Measurements from ENCODE around the gene TUBAL3.

Gene TUBAL3

DNA sequence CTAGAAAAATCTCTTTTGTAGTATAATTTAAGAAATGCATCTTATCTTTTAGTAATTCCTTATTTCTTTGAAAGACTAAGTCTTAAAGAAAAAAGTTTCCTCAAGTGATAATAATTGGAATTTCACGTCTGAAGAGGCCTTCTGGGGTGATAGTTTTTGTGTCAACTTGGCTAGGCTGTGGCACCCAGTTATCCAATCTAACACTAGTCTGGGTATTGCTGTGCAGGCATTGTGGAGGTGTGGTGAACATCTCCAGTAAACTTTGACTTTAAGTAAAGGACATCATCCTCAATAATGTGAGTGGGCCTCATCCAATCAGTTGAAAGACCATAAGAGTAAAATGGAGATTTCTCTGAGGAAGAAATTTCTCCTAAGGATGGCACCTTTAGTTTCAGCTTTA, 2.3 kb upstream of the TUBAL3 start:
- no peak for DNase-seq (ENCODE audit: low read depth, low spot score)
- no peaks in the 10 kb centered on the region for H3K36me3 ChIP-seq (ENCODE audit: insufficient read depth, insufficient read length, low read length)
- TF ChIP-seq ZNF274 (IDR thresholded peaks at IDR 0.05; ENCODE audit: low read depth, low read length): no peak
- TF ChIP-seq SUZ12 (IDR thresholded peaks at IDR 0.05; ENCODE audit: extremely low read depth, insufficient read depth, insufficient read length): no peak
- TF ChIP-seq YY1 (IDR thresholded peaks at IDR 0.05; ENCODE audit: insufficient read depth, insufficient read length): no peak
- no peak overlapping the region for H3K4me3 ChIP-seq (ENCODE audit: insufficient read length, low read depth)
- H3K4me1 ChIP-seq (ENCODE audit: insufficient read depth, insufficient read length): no peaks in the 10 kb centered on the region
- no peak overlapping the region for H3K9ac ChIP-seq (ENCODE audit: insufficient read length, low read depth)
- peaks cover 9% of the 10 kb centered on the region for H3K9me3 ChIP-seq (ENCODE audit: insufficient read depth, low read length)
- H3K27me3 ChIP-seq (ENCODE audit: insufficient read depth, insufficient read length): no peaks in the 10 kb centered on the region

DNA sequence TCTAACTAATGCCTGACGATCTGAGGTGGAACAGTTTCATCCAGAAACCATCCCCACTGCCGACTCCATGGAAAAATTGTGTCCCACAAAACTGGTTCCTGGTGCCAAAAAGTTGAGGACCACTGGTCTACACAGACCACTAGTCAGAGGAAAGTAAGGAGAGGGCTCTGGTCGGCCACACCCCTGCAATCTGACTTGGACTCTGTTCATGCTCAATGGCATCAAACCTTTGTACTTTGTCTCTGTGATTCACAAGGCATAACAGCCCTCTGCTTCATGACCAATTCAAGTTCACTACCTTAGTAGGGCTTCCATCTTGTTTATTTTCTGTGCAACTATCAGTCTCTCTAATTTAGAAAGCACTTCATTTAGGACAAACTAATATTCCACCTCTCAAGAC, 1.8 kb downstream of the TUBAL3 start:
- Histone ChIP-seq H3K9ac (ENCODE audit: insufficient read length, low read depth) (no peak overlapping the region), H3K4me1 (ENCODE audit: insufficient read depth, insufficient read length) (no peaks in the 10 kb centered on the region), H3K9me3 (ENCODE audit: insufficient read depth, low read length) (peaks cover 9% of the 10 kb centered on the region), H3K4me3 (ENCODE audit: insufficient read length, low read depth) (no peak overlapping the region), H3K27me3 (ENCODE audit: insufficient read depth, insufficient read length) (no peaks in the 10 kb centered on the region), H3K36me3 (ENCODE audit: insufficient read depth, insufficient read length, low read length) (no peaks in the 10 kb centered on the region)
- DNase-seq (ENCODE audit: low read depth, low spot score): no peak
- TF ChIP-seq ZNF274 (IDR thresholded peaks at IDR 0.05; ENCODE audit: low read depth, low read length): no peak
- TF ChIP-seq YY1 (IDR thresholded peaks at IDR 0.05; ENCODE audit: insufficient read depth, insufficient read length): no peak
- TF ChIP-seq SUZ12 (IDR thresholded peaks at IDR 0.05; ENCODE audit: extremely low read depth, insufficient read depth, insufficient read length): no peak

DNA sequence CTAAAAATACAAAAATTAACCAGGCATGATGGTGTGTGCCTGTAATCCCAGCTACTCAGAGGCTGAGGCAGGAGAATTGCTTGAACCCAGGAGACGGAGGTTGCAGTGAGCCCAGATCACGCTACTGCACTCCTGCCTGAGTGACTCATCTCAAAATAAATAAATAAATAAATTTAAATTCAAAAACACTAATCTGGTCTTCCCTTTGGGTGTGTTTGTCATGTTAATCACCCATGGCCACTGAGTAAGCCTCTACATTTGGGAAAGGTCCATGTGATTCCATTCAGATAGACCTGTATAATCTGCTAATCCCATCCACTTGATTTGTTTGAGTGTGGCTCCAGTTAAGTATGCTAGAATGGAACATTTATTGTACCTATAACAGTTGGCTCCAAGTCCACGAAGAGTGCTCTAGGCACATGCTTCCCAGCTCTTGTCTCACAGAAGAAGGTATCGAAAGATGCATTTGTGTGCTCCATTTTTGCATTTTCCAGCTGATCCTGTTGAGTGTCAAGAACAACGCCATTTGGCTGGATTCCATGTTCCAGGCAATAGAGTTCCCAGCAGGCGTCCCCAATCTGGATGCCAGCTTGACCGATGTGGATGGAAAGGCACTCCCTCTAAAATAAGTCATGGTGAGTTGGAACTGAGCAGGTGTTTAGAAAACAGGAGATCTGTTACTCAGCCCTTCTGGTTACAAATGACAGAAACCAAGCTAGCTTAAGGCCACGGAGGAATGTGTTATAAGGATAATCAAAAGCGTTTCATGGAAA, 4.0 kb downstream of the TUBAL3 start:
- Histone ChIP-seq H3K36me3 (ENCODE audit: insufficient read depth, insufficient read length, low read length) (no peaks in the 10 kb centered on the region), H3K4me3 (ENCODE audit: insufficient read length, low read depth) (no peak overlapping the region), H3K4me1 (ENCODE audit: insufficient read depth, insufficient read length) (no peaks in the 10 kb centered on the region), H3K9me3 (ENCODE audit: insufficient read depth, low read length) (no peaks in the 10 kb centered on the region), H3K27me3 (ENCODE audit: insufficient read depth, insufficient read length) (no peaks in the 10 kb centered on the region), H3K9ac (ENCODE audit: insufficient read length, low read depth) (no peak overlapping the region)
- no peak for DNase-seq (ENCODE audit: low read depth, low spot score)
- TF ChIP-seq YY1 (IDR thresholded peaks at IDR 0.05; ENCODE audit: insufficient read depth, insufficient read length): no peak

DNA sequence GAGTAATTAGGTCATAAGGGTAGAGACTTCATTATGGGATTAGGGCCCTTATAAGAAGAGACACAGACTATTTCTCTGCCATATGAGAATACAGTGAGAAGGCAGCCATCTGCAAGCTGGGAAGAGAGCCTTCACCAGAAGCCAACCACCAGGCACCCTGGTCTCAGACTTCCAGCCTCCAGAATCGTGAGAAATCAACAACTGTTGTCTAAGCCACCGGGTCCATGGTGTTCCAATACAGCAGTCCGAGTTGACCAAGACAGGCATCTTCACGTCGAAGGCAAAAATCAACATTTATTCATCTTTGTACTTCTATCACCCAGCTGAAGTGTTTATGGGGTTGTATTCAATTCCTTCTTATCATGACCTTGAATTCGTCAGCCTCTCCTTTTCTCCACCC, 5.3 kb downstream of the TUBAL3 start:
- TF ChIP-seq SUZ12 (IDR thresholded peaks at IDR 0.05; ENCODE audit: extremely low read depth, insufficient read depth, insufficient read length) (no peak), YY1 (IDR thresholded peaks at IDR 0.05; ENCODE audit: insufficient read depth, insufficient read length) (no peak), ZNF274 (IDR thresholded peaks at IDR 0.05; ENCODE audit: low read depth, low read length) (no peak)
- Histone ChIP-seq H3K9me3 (ENCODE audit: insufficient read depth, low read length) (no peaks in the 10 kb centered on the region), H3K4me3 (ENCODE audit: insufficient read length, low read depth) (no peak overlapping the region), H3K27me3 (ENCODE audit: insufficient read depth, insufficient read length) (no peaks in the 10 kb centered on the region), H3K9ac (ENCODE audit: insufficient read length, low read depth) (no peak overlapping the region), H3K36me3 (ENCODE audit: insufficient read depth, insufficient read length, low read length) (no peaks in the 10 kb centered on the region), H3K4me1 (ENCODE audit: insufficient read depth, insufficient read length) (no peaks in the 10 kb centered on the region)
- DNase-seq (ENCODE audit: low read depth, low spot score): no peak

DNA sequence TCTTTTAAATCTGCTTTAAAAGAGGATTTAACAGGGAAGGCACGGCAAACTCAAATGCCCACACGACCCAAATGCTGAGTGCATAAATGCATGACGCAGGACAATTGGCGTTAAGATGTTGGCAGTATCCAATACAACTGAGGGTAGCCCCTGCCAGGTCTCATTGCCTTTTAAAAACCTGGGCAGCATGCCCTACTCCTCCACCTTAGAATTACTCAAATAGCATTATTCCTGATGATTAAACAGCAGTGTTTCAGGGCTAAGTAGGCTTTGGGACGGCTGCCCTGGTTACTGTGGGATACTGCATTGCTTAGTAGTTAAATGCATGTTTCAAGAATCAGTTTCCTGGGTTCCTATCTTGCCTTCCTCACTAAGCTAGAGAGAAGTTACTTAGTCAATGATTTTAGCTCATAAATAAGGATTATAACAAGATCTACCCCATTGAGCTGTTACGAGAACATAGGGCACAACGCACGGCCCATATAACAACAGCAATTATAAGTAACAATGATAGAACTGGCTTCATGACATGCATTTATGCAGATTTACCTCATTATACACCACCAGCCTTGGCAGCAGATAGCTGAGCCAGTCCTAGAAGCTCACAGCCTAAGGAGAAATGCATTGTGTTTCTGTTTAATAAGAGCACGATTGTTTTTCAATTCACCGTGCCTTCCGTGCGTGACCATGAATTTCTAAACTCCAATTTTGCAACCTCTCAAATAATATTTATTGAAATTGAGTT, 7.9 kb downstream of the TUBAL3 start:
- H3K9me3 ChIP-seq (ENCODE audit: insufficient read depth, low read length): peaks cover 2% of the 10 kb centered on the region; the same call in 1 of the 2 replicates
- DNase-seq (ENCODE audit: low read depth, low spot score): no peak
- H3K4me3 ChIP-seq (ENCODE audit: insufficient read length, low read depth): no peak overlapping the region
- TF ChIP-seq ZNF274 (IDR thresholded peaks at IDR 0.05; ENCODE audit: low read depth, low read length) (no peak), SUZ12 (IDR thresholded peaks at IDR 0.05; ENCODE audit: extremely low read depth, insufficient read depth, insufficient read length) (no peak), YY1 (IDR thresholded peaks at IDR 0.05; ENCODE audit: insufficient read depth, insufficient read length) (no peak)
- no peaks in the 10 kb centered on the region for H3K36me3 ChIP-seq (ENCODE audit: insufficient read depth, insufficient read length, low read length)
- H3K9ac ChIP-seq (ENCODE audit: insufficient read length, low read depth): no peak overlapping the region
- H3K4me1 ChIP-seq (ENCODE audit: insufficient read depth, insufficient read length): no peaks in the 10 kb centered on the region
- H3K27me3 ChIP-seq (ENCODE audit: insufficient read depth, insufficient read length): no peaks in the 10 kb centered on the region

DNA sequence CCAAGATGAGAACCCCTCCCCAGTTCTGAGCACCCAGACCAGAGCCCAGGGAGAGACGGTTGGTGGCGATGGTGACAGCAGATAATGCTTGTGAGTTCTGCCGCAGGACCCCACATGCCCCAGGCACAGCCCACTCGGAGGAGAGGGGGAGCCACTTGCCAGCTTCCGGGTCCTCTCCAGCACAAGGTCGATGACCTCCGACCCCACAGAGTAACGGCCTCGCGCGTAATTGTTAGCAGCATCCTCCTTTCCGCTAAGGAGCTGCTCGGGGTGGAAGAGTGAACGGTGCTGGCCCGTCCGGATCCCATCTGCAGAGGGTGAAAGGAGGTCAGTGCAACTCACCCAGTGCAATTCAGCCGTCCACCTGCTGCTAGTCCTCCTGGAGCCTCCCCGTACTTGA, 9.5 kb downstream of the TUBAL3 start:
- no peak for DNase-seq (ENCODE audit: low read depth, low spot score)
- peaks cover 17% of the 10 kb centered on the region for H3K9me3 ChIP-seq (ENCODE audit: insufficient read depth, low read length)
- no peaks in the 10 kb centered on the region for H3K27me3 ChIP-seq (ENCODE audit: insufficient read depth, insufficient read length)
- no peaks in the 10 kb centered on the region for H3K4me1 ChIP-seq (ENCODE audit: insufficient read depth, insufficient read length)
- no peaks in the 10 kb centered on the region for H3K36me3 ChIP-seq (ENCODE audit: insufficient read depth, insufficient read length, low read length)
- no peak overlapping the region for H3K9ac ChIP-seq (ENCODE audit: insufficient read length, low read depth)
- no peak for TF ChIP-seq SUZ12 (IDR thresholded peaks at IDR 0.05; ENCODE audit: extremely low read depth, insufficient read depth, insufficient read length)
- TF ChIP-seq YY1 (IDR thresholded peaks at IDR 0.05; ENCODE audit: insufficient read depth, insufficient read length): no peak
- no peak for TF ChIP-seq ZNF274 (IDR thresholded peaks at IDR 0.05; ENCODE audit: low read depth, low read length)
- no peak overlapping the region for H3K4me3 ChIP-seq (ENCODE audit: insufficient read length, low read depth)

DNA sequence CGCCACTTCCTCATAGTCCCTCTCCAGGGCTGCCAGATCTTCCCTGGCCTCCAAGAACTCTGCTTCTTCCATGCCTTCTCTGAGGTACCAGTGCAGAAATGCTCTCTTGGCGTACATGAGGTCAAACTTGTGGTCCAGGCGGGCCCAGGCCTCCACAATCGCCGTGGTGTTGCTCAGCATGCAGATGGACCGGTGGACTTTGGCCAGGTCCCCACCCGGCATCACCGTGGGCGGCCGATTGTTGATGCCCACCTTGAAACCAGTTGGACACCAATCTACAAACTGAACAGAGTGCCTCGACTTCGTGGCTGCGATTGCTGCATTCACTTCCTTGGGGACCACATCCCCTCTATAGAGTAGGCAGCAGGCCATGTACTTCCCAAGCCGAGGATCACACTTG, 11.1 kb downstream of the TUBAL3 start:
- Histone ChIP-seq H3K9ac (ENCODE audit: insufficient read length, low read depth) (no peak overlapping the region), H3K36me3 (ENCODE audit: insufficient read depth, insufficient read length, low read length) (no peaks in the 10 kb centered on the region), H3K4me1 (ENCODE audit: insufficient read depth, insufficient read length) (no peaks in the 10 kb centered on the region), H3K27me3 (ENCODE audit: insufficient read depth, insufficient read length) (no peaks in the 10 kb centered on the region), H3K4me3 (ENCODE audit: insufficient read length, low read depth) (no peak overlapping the region), H3K9me3 (ENCODE audit: insufficient read depth, low read length) (peaks cover 27% of the 10 kb centered on the region)
- DNase-seq (ENCODE audit: low read depth, low spot score): no peak
- TF ChIP-seq SUZ12 (IDR thresholded peaks at IDR 0.05; ENCODE audit: extremely low read depth, insufficient read depth, insufficient read length) (no peak), ZNF274 (IDR thresholded peaks at IDR 0.05; ENCODE audit: low read depth, low read length) (no peak), YY1 (IDR thresholded peaks at IDR 0.05; ENCODE audit: insufficient read depth, insufficient read length) (no peak)
